Parathyroid adenoma (tissue), 2 donors: ENCODE data around the gene PRKN.

ENCODE experiments used
- H2AFZ ChIP-seq: fragments of 300-600 bp; sonication (generic); one replicate; pipeline ENCODE4 v1.7.0; 2017; ENCODE audit warnings: antibody characterized with exemption, mild to moderate bottlenecking
- H3K27ac ChIP-seq: fragments of 300-600 bp; sonication (generic); one replicate; pipeline ENCODE4 v1.7.0; 2017
- H3K27me3 ChIP-seq: fragments of 300-600 bp; sonication (generic); one replicate; pipeline ENCODE4 v1.7.0; 2017; ENCODE audit warnings: low read length; ENCODE audit not compliant: control insufficient read depth, insufficient read depth
- H3K36me3 ChIP-seq: fragments of 300-600 bp; sonication (generic); one replicate; pipeline ENCODE4 v1.7.0; 2017; ENCODE audit warnings: low read length; ENCODE audit not compliant: control insufficient read depth, insufficient read depth
- H3K4me1 ChIP-seq: fragments of 300-600 bp; sonication (generic); one replicate; pipeline ENCODE4 v1.7.0; 2017; ENCODE audit warnings: control low read depth
- H3K4me2 ChIP-seq: fragments of 300-600 bp; sonication (generic); one replicate; pipeline ENCODE4 v1.7.0; 2017; ENCODE audit warnings: low read length
- H3K4me3 ChIP-seq: fragments of 300-600 bp; sonication (generic); one replicate; pipeline ENCODE4 v1.7.0; 2017; ENCODE audit warnings: low read depth, low read length
- H3K79me2 ChIP-seq: fragments of 300-600 bp; sonication (generic); one replicate; pipeline ENCODE4 v1.7.0; 2017; ENCODE audit warnings: control low read depth
- H3K9ac ChIP-seq: fragments of 300-600 bp; sonication (generic); one replicate; pipeline ENCODE4 v1.7.0; 2017; ENCODE audit warnings: mild to moderate bottlenecking
- H3K9me3 ChIP-seq: fragments of 300-600 bp; sonication (generic); one replicate; pipeline ENCODE4 v1.7.0; 2017; ENCODE audit warnings: low read length; ENCODE audit not compliant: control insufficient read depth
- CTCF ChIP-seq: fragments of 300-600 bp; sonication (generic); IDR thresholded peaks from one replicate; pipeline ENCODE4 v1.7.0; 2017; ENCODE audit warnings: antibody characterized with exemption, mild to moderate bottlenecking
- donor health status: primary hyperparathyroidism.

PRKN gene

DNA sequence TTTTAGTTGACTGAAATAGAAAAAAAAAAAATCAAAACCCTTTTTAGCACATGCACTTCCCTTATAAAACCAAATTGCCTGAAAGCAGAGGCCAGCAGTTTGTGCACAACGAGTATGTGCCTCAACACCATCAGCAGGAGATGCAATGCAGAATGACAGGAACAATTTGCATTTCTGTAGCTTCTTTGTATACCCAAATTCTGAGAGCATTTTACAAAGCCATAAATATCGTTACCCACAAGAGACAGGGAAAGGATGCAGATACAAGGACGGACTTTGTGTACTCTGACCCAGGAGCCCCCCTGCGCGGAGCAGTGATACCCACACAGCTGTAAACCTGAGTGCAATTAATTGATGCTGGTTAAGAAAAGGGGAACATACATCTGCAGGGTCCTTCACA is 285.6 kb downstream of the PRKN start:
- Histone ChIP-seq H3K27ac (no peak overlapping the region), H3K4me3 (no peak overlapping the region), H3K36me3 (no peaks in the 10 kb centered on the region), H3K9me3 (no peaks in the 10 kb centered on the region), H3K4me1 (peaks cover 2% of the 10 kb centered on the region), H2AFZ (no peak overlapping the region), H3K4me2 (no peak overlapping the region), H3K9ac (no peak overlapping the region), H3K27me3 (no peaks in the 10 kb centered on the region), H3K79me2 (no peaks in the 10 kb centered on the region)
- TF ChIP-seq CTCF, result no peak

- no peaks in the 10 kb centered on the region for H3K27me3 ChIP-seq
- TF ChIP-seq CTCF, result no peak
- no peak overlapping the region for H3K4me3 ChIP-seq
- H3K27ac ChIP-seq, result no peak overlapping the region
- no peaks in the 10 kb centered on the region for H3K36me3 ChIP-seq
- no peak overlapping the region for H2AFZ ChIP-seq
- H3K9me3 ChIP-seq, result no peaks in the 10 kb centered on the region
- no peak overlapping the region for H3K4me2 ChIP-seq
- H3K4me1 ChIP-seq, result peaks cover 2% of the 10 kb centered on the region
- H3K79me2 ChIP-seq, result no peaks in the 10 kb centered on the region
- no peak overlapping the region for H3K9ac ChIP-seq
Observed at GRCh38 chr6:162438980-162439379, 288.6 kb downstream of the PRKN start.

GRCh38 chr6:162435071-162435470 is 292.5 kb downstream of the PRKN start:
- H3K79me2 ChIP-seq, result no peaks in the 10 kb centered on the region

GRCh38 chr6:162421004-162421403 is 306.6 kb downstream of the PRKN start:
- Histone ChIP-seq H3K79me2 (no peaks in the 10 kb centered on the region), H3K9ac (no peak overlapping the region)
- TF ChIP-seq CTCF, result no peak

More at GRCh38 chr6:162435071-162435470, 292.5 kb downstream of the PRKN start:
- no peaks in the 10 kb centered on the region for H3K27me3 ChIP-seq
- H3K4me3 ChIP-seq, result no peak overlapping the region
- H3K27ac ChIP-seq, result no peak overlapping the region
- no peaks in the 10 kb centered on the region for H3K9me3 ChIP-seq
- H3K4me1 ChIP-seq, result no peaks in the 10 kb centered on the region
- H3K4me2 ChIP-seq, result no peak overlapping the region
- H3K36me3 ChIP-seq, result no peaks in the 10 kb centered on the region
- no peak overlapping the region for H2AFZ ChIP-seq
- TF ChIP-seq CTCF, result no peak
- H3K9ac ChIP-seq, result no peak overlapping the region

DNA sequence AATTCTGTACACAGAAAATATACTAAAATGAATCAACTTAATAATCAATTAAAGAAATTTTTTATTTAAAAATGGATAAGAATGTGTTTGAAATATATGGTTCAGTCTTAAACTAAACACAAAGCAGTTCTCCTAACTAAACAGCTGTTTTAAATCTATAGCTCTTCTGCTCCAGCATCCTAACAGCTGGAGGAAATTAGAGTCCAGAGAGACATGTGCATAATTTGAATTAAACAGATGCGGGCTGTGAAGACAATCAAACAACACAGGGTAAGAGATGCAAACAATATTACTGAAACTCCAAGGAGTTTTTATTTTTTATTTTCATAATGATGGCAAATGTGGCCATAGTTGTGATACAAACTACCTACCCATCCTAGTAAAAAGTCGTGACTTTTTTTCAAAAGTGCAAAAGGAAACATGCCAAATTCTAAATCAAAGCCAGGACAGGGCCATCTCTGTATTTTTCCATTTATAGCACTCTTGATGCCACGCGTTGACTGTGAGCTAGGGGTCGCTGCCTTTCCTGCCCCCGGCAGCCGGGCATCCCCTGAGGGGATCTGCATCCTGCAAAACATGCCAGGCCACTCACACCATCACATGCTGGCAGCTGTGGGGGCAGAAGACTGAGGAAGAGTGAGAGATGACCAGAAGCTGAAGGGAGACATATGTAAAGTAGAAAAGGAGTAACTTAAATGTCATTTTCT is 310.6 kb downstream of the PRKN start:
- no peak overlapping the region for H3K27ac ChIP-seq

More at GRCh38 chr6:162421004-162421403, 306.6 kb downstream of the PRKN start:
- no peaks in the 10 kb centered on the region for H3K4me1 ChIP-seq
- H3K4me2 ChIP-seq, result no peak overlapping the region
- no peak overlapping the region for H2AFZ ChIP-seq
- no peak overlapping the region for H3K27ac ChIP-seq
- H3K4me3 ChIP-seq, result no peak overlapping the region
- H3K27me3 ChIP-seq, result no peaks in the 10 kb centered on the region
- H3K9me3 ChIP-seq, result no peaks in the 10 kb centered on the region
- no peaks in the 10 kb centered on the region for H3K36me3 ChIP-seq

More for the DNA sequence above, 310.6 kb downstream of the PRKN start:
- Histone ChIP-seq H3K27me3 (no peaks in the 10 kb centered on the region), H3K4me2 (no peak overlapping the region), H2AFZ (no peak overlapping the region), H3K4me1 (no peaks in the 10 kb centered on the region), H3K36me3 (no peaks in the 10 kb centered on the region), H3K79me2 (no peaks in the 10 kb centered on the region), H3K9me3 (no peaks in the 10 kb centered on the region), H3K4me3 (no peak overlapping the region), H3K9ac (no peak overlapping the region)
- TF ChIP-seq CTCF, result no peak
